HEK293 (cell line): ENCODE results near the gene SORT1.
A peak's percentile ranks its signal among the peaks of the same experiment; 100 is the strongest.

Source experiments
- CTCF ChIA-PET: fragments of 350-600 bp; formaldehyde crosslinking; extraction: SDS; loops from one replicate; lab custom pipeline; 2021; ENCODE audit warnings: antibody characterized with exemption; lab: Yijun Ruan, JAX
- POLR2A ChIA-PET: fragments of 300-600 bp; formaldehyde crosslinking; extraction: SDS; loops from one replicate; lab custom pipeline; 2020; ENCODE audit warnings: antibody characterized with exemption, inconsistent platforms; lab: Yijun Ruan, JAX
- H3K27ac ChIP-seq: fragments of 200-500 bp; sonication (Bioruptor generic); 2 replicates; pipeline ENCODE4 v1.5.1; 2014; ENCODE audit warnings: low read depth, low read length, control low read depth, inconsistent platforms; ENCODE audit errors: extremely low read depth
- H3K36me3 ChIP-seq, 2 experiments: fragments of 200-500 bp in 1 of 2; sonication (Bioruptor generic) in 1 of 2; 1 replicate in 1 of 2; 2 replicates in 1 of 2; pipeline ENCODE4 v1.5.1; 2014 to 2017; ENCODE audit warnings: inconsistent platforms in 2 of 2, low read length in 2 of 2; ENCODE audit not compliant: control insufficient read depth in 2 of 2, insufficient read depth in 1 of 2
- H3K4me1 ChIP-seq: fragments of 200-500 bp; sonication (Bioruptor generic); 2 replicates; pipeline ENCODE4 v1.5.1; 2014; ENCODE audit warnings: mild to moderate bottlenecking, low read length, inconsistent platforms; ENCODE audit not compliant: control insufficient read depth, insufficient read depth
- H3K4me3 ChIP-seq: 2 replicates; pipeline ENCODE4 v1.5.1; 2011; ENCODE audit warnings: low read depth, mild to moderate bottlenecking, control low read depth, low read length, moderate library complexity
- H3K9me3 ChIP-seq: fragments of 200-500 bp; sonication (Bioruptor generic); 2 replicates; pipeline ENCODE4 v1.5.1; 2014; ENCODE audit warnings: low read depth, low read length, inconsistent platforms; ENCODE audit not compliant: control insufficient read depth, insufficient read depth
- BCL11B ChIP-seq: fragments of 450-650 bp; formaldehyde crosslinking; IDR thresholded peaks from 2 replicates; pipeline ENCODE4 v1.5.1; 2016; ENCODE audit warnings: low read depth, missing biosample characterization, missing genetic modification characterization
- EGR2 ChIP-seq: fragments of 450-650 bp; formaldehyde crosslinking; IDR thresholded peaks from 2 replicates; pipeline ENCODE4 v1.5.1; 2016; ENCODE audit warnings: low read depth, missing biosample characterization, missing genetic modification characterization
- GFI1B ChIP-seq: fragments of 450-650 bp; formaldehyde crosslinking; IDR thresholded peaks from 2 replicates; pipeline ENCODE4 v1.5.1; 2016; ENCODE audit warnings: missing biosample characterization, missing genetic modification characterization
- OSR2 ChIP-seq: fragments of 450-650 bp; formaldehyde crosslinking; IDR thresholded peaks from 2 replicates; pipeline ENCODE4 v1.5.1; 2016; ENCODE audit warnings: missing biosample characterization, missing genetic modification characterization
- ZFHX2 ChIP-seq: fragments of 450-650 bp; formaldehyde crosslinking; conservative IDR thresholded peaks from 2 replicates; pipeline ENCODE4 v1.5.1; 2016; ENCODE audit warnings: missing biosample characterization, missing genetic modification characterization
- ZNF473 ChIP-seq: fragments of 450-650 bp; formaldehyde crosslinking; IDR thresholded peaks from 2 replicates; pipeline ENCODE4 v1.5.1; 2017; ENCODE audit warnings: missing biosample characterization, missing genetic modification characterization
- ZNF610 ChIP-seq: fragments of 450-650 bp; formaldehyde crosslinking; IDR thresholded peaks from 2 replicates; pipeline ENCODE4 v1.5.1; 2016; ENCODE audit warnings: missing biosample characterization, missing genetic modification characterization, borderline replicate concordance
- ZNF664 ChIP-seq: fragments of 450-650 bp; formaldehyde crosslinking; IDR thresholded peaks from 2 replicates; pipeline ENCODE4 v1.5.1; 2016; ENCODE audit warnings: missing biosample characterization, missing genetic modification characterization
- ZNF792 ChIP-seq: fragments of 450-650 bp; formaldehyde crosslinking; IDR thresholded peaks from 2 replicates; pipeline ENCODE4 v1.5.1; 2016; ENCODE audit warnings: missing biosample characterization, missing genetic modification characterization
- TF ChIP-seq, protein P1 (sequence below): fragments of 450-650 bp; formaldehyde crosslinking; IDR thresholded peaks from 2 replicates; pipeline ENCODE4 v1.5.1; 2016; ENCODE audit warnings: missing biosample characterization, missing genetic modification characterization
- TF ChIP-seq, protein P2 (sequence below): fragments of 450-650 bp; formaldehyde crosslinking; IDR thresholded peaks from 2 replicates; pipeline ENCODE4 v1.5.1; 2016; ENCODE audit warnings: missing biosample characterization, missing genetic modification characterization, low read depth

Gene SORT1

DNA sequence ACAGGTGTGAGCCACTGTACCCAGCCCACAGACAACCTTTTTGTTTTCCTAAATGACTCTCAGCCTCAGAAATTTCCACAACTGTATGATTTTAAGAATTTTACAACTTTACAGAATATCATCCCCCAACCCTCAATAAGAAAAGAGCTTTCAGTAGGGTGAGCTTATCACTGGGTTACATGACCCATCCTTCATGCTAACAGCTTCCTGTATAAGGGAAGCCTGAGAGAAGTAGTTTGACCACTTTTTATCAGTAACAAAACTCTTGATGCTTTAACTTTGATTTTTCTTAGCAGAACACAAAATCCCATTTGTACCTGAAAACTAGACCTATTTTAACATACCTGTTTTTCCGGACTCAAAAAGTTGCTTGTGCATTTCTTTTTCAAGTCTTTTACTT is 81.2 kb downstream of the SORT1 start:
- ChIA-PET CTCF (interaction anchor here (0.6 to 1.0 kb wide), 6 partner anchors 9 to 216 kb away, joined by 3 read pairs; no protein-coding TSS in a partner anchor), POLR2A (no interaction called here)

DNA sequence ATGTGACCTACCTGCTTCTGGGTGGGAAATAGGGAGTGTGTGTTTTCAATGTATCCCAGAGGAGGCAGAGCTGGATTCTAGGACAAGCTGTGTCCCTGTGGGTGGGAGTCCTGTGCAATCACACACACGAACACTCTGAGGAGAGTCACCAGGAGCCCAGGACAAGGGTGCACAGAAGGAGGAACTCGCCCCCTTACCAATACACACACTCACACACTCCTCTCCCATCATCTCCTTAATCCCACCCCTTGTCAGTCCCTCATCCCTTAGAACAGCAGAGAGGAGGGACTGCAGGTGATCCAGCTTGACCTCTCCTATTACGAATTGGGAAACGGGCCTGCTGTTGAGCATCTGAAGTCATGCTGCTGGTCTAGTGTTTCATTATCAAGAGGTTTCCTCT is 82.4 kb downstream of the SORT1 start:
- Histone ChIP-seq H3K27ac (no peak overlapping the region), H3K9me3 (no peaks in the 10 kb centered on the region), H3K4me3 (no peak overlapping the region), H3K4me1 (no peaks in the 10 kb centered on the region), H3K36me3 (peaks cover 22 to 87% of the 10 kb centered on the region in 2 experiments; a peak in 2 of 3 replicates)
- ChIA-PET POLR2A (no interaction called here), CTCF (no interaction called here)
- TF ChIP-seq, protein P1, sequence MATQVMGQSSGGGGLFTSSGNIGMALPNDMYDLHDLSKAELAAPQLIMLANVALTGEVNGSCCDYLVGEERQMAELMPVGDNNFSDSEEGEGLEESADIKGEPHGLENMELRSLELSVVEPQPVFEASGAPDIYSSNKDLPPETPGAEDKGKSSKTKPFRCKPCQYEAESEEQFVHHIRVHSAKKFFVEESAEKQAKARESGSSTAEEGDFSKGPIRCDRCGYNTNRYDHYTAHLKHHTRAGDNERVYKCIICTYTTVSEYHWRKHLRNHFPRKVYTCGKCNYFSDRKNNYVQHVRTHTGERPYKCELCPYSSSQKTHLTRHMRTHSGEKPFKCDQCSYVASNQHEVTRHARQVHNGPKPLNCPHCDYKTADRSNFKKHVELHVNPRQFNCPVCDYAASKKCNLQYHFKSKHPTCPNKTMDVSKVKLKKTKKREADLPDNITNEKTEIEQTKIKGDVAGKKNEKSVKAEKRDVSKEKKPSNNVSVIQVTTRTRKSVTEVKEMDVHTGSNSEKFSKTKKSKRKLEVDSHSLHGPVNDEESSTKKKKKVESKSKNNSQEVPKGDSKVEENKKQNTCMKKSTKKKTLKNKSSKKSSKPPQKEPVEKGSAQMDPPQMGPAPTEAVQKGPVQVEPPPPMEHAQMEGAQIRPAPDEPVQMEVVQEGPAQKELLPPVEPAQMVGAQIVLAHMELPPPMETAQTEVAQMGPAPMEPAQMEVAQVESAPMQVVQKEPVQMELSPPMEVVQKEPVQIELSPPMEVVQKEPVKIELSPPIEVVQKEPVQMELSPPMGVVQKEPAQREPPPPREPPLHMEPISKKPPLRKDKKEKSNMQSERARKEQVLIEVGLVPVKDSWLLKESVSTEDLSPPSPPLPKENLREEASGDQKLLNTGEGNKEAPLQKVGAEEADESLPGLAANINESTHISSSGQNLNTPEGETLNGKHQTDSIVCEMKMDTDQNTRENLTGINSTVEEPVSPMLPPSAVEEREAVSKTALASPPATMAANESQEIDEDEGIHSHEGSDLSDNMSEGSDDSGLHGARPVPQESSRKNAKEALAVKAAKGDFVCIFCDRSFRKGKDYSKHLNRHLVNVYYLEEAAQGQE, result no peak
- peak; percentile 81 for TF ChIP-seq EGR2 (tag by site-specific recombination)
- peak; percentile 52; the same call in 1 of the 2 replicates for TF ChIP-seq ZFHX2
- TF ChIP-seq ZNF473 (tag by site-specific recombination), result no peak

More for the DNA sequence above, 81.2 kb downstream of the SORT1 start:
- no peak overlapping the region for H3K27ac ChIP-seq
- H3K4me1 ChIP-seq, result no peaks in the 10 kb centered on the region
- no peak overlapping the region for H3K4me3 ChIP-seq
- peaks cover 29 to 92% of the 10 kb centered on the region in 2 experiments for H3K36me3 ChIP-seq
- H3K9me3 ChIP-seq, result no peaks in the 10 kb centered on the region
- no peak for TF ChIP-seq OSR2 (tag by site-specific recombination)
- TF ChIP-seq, protein P2, sequence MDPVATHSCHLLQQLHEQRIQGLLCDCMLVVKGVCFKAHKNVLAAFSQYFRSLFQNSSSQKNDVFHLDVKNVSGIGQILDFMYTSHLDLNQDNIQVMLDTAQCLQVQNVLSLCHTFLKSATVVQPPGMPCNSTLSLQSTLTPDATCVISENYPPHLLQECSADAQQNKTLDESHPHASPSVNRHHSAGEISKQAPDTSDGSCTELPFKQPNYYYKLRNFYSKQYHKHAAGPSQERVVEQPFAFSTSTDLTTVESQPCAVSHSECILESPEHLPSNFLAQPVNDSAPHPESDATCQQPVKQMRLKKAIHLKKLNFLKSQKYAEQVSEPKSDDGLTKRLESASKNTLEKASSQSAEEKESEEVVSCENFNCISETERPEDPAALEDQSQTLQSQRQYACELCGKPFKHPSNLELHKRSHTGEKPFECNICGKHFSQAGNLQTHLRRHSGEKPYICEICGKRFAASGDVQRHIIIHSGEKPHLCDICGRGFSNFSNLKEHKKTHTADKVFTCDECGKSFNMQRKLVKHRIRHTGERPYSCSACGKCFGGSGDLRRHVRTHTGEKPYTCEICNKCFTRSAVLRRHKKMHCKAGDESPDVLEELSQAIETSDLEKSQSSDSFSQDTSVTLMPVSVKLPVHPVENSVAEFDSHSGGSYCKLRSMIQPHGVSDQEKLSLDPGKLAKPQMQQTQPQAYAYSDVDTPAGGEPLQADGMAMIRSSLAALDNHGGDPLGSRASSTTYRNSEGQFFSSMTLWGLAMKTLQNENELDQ (tag by site-specific recombination), result no peak
- TF ChIP-seq BCL11B (tag by site-specific recombination), result no peak

DNA sequence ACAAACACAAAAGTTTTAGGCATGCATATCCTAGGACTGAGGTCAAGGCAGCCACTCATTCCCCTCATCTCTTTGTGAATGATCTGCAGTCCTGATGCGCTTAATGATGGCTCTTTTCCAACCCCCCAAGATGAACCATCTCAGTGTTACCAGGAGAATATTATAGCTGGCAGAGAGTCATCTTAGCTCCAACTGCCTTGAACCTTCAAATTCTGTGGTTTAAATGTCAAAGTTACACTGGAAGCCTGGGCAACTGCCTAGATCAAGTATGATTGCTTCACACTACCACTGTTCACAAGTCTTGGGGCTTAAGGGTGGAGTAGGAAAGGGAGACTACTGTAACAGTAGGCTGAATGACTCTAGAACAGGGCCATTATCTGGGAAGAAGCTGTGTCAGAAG is 82.9 kb downstream of the SORT1 start:
- TF ChIP-seq ZNF792 (tag by site-specific recombination), result no peak
- no peak for TF ChIP-seq ZNF610 (tag by site-specific recombination)
- TF ChIP-seq ZNF664 (tag by site-specific recombination), result no peak
- no peak for TF ChIP-seq GFI1B (tag by site-specific recombination)
- no peak overlapping the region for H3K27ac ChIP-seq
- POLR2A ChIA-PET, result no interaction called here
- peaks cover 19 to 82% of the 10 kb centered on the region in 2 experiments; a peak in 2 of 3 replicates for H3K36me3 ChIP-seq
- H3K9me3 ChIP-seq, result no peaks in the 10 kb centered on the region
- H3K4me3 ChIP-seq, result no peak overlapping the region
- CTCF ChIA-PET, result no interaction called here
- H3K4me1 ChIP-seq, result no peaks in the 10 kb centered on the region
